Ovary (tissue), 3 donors: ENCODE data around the gene DSCAML1.

Experiments
- CTCF ChIP-seq, 3 donors: fragments of 450-650 bp in 2 of 3; fragments of 200-600 bp in 1 of 3; IDR thresholded peaks; one replicate each; pipeline versions ENCODE4 v1.5.1 to v1.8.0; 2016 to 2022; ENCODE audit warnings: antibody characterized with exemption in 3 of 3, mild to moderate bottlenecking in 1 of 3
- POLR2A ChIP-seq: fragments of 450-650 bp; IDR thresholded peaks from one replicate; pipeline ENCODE4 v1.6.1; 2017; ENCODE audit warnings: antibody characterized with exemption, mild to moderate bottlenecking, moderate library complexity
- donor health status: DM: no; HTN: no; CAD: no.

GRCh38 chr11:117627259-117627658 lies 169.8 kb downstream of the DSCAML1 start:
- no peak for TF ChIP-seq CTCF (IDR thresholded peaks at IDR 0.05)
- no peak for TF ChIP-seq POLR2A
